ENCODE measurements around the gene SUSD3.

SUSD3 gene

GRCh38 chr9:93035106-93035660 is 23.3 kb upstream of the SUSD3 start:
- H3K27ac ChIP-seq (ENCODE audit: low read length): no peak overlapping the region

GRCh38 chr9:93035821-93036351 is 22.6 kb upstream of the SUSD3 start:
- H3K79me2 ChIP-seq (ENCODE audit: low read length): no peaks in the 10 kb centered on the region
- H3K4me2 ChIP-seq (ENCODE audit: low read length): no peak overlapping the region
- no peaks in the 10 kb centered on the region for H3K27me3 ChIP-seq (ENCODE audit: low read depth, low read length)
- no peak overlapping the region for H3K9ac ChIP-seq (ENCODE audit: low read length)
- no peak overlapping the region for H3K27ac ChIP-seq (ENCODE audit: low read length)
- H3K36me3 ChIP-seq (replicated peaks; ENCODE audit: low read depth, low read length): no peaks in the 10 kb centered on the region
- H3K4me1 ChIP-seq (ENCODE audit: low read length): peaks cover 17% of the 10 kb centered on the region
- no peaks in the 10 kb centered on the region for H3K9me3 ChIP-seq (ENCODE audit: insufficient read depth, low read length)
- no peak overlapping the region for H3K4me3 ChIP-seq (ENCODE audit: low read length)
- no peaks in the 10 kb centered on the region; the same call in 1 of the 2 replicates for H4K20me1 ChIP-seq (ENCODE audit: insufficient read depth, low read length)
- TF ChIP-seq CTCF (IDR thresholded peaks at IDR 0.05; ENCODE audit: low read depth, low read length) (0 out of 2 replicates have a peak, but pooled peaks have one; percentile 17), EZH2phosphoT487 (IDR thresholded peaks at IDR 0.05; ENCODE audit: low read depth) (no peak)
- no peak overlapping the region for H2AFZ ChIP-seq (ENCODE audit: low read depth, low read length)

More at GRCh38 chr9:93035106-93035660, 23.3 kb upstream of the SUSD3 start:
- Histone ChIP-seq H3K9ac (ENCODE audit: low read length) (no peak overlapping the region), H3K4me2 (ENCODE audit: low read length) (no peak overlapping the region), H3K9me3 (ENCODE audit: insufficient read depth, low read length) (no peaks in the 10 kb centered on the region), H3K36me3 (replicated peaks; ENCODE audit: low read depth, low read length) (no peaks in the 10 kb centered on the region), H4K20me1 (ENCODE audit: insufficient read depth, low read length) (no peaks in the 10 kb centered on the region; the same call in 1 of the 2 replicates), H3K4me3 (ENCODE audit: low read length) (no peak overlapping the region), H3K27me3 (ENCODE audit: low read depth, low read length) (no peaks in the 10 kb centered on the region), H2AFZ (ENCODE audit: low read depth, low read length) (no peak overlapping the region), H3K4me1 (ENCODE audit: low read length) (peaks cover 17% of the 10 kb centered on the region), H3K79me2 (ENCODE audit: low read length) (no peaks in the 10 kb centered on the region)
- TF ChIP-seq EZH2phosphoT487 (IDR thresholded peaks at IDR 0.05; ENCODE audit: low read depth) (no peak), CTCF (IDR thresholded peaks at IDR 0.05; ENCODE audit: low read depth, low read length) (no peak)

- H3K9ac ChIP-seq (ENCODE audit: low read length): no peak overlapping the region
- H3K9me3 ChIP-seq (ENCODE audit: insufficient read depth, low read length): no peaks in the 10 kb centered on the region
- H3K79me2 ChIP-seq (ENCODE audit: low read length): no peaks in the 10 kb centered on the region
- H3K36me3 ChIP-seq (replicated peaks; ENCODE audit: low read depth, low read length): no peaks in the 10 kb centered on the region
- no peak for TF ChIP-seq CTCF (IDR thresholded peaks at IDR 0.05; ENCODE audit: low read depth, low read length)
- TF ChIP-seq EZH2phosphoT487 (IDR thresholded peaks at IDR 0.05; ENCODE audit: low read depth): no peak
- peaks cover 17% of the 10 kb centered on the region for H3K4me1 ChIP-seq (ENCODE audit: low read length)
- H3K4me2 ChIP-seq (ENCODE audit: low read length): no peak overlapping the region
- no peaks in the 10 kb centered on the region for H3K27me3 ChIP-seq (ENCODE audit: low read depth, low read length)
- H2AFZ ChIP-seq (ENCODE audit: low read depth, low read length): no peak overlapping the region
- no peak overlapping the region for H3K4me3 ChIP-seq (ENCODE audit: low read length)
- H4K20me1 ChIP-seq (ENCODE audit: insufficient read depth, low read length): no peaks in the 10 kb centered on the region
- no peak overlapping the region for H3K27ac ChIP-seq (ENCODE audit: low read length)
Measured at GRCh38 chr9:93036887-93037475, 21.5 kb upstream of the SUSD3 start.

- no peak overlapping the region for H3K4me3 ChIP-seq (ENCODE audit: low read length)
- no peaks in the 10 kb centered on the region for H3K27me3 ChIP-seq (ENCODE audit: low read depth, low read length)
- H3K9me3 ChIP-seq (ENCODE audit: insufficient read depth, low read length): no peaks in the 10 kb centered on the region
- H3K4me2 ChIP-seq (ENCODE audit: low read length): no peak overlapping the region
- no peaks in the 10 kb centered on the region for H4K20me1 ChIP-seq (ENCODE audit: insufficient read depth, low read length)
- H3K9ac ChIP-seq (ENCODE audit: low read length): no peak overlapping the region
- no peak overlapping the region for H3K27ac ChIP-seq (ENCODE audit: low read length)
- no peak overlapping the region for H2AFZ ChIP-seq (ENCODE audit: low read depth, low read length)
- no peaks in the 10 kb centered on the region for H3K79me2 ChIP-seq (ENCODE audit: low read length)
- H3K4me1 ChIP-seq (ENCODE audit: low read length): peaks cover 17% of the 10 kb centered on the region
- no peak for TF ChIP-seq EZH2phosphoT487 (IDR thresholded peaks at IDR 0.05; ENCODE audit: low read depth)
- no peak for TF ChIP-seq CTCF (IDR thresholded peaks at IDR 0.05; ENCODE audit: low read depth, low read length)
- H3K36me3 ChIP-seq (replicated peaks; ENCODE audit: low read depth, low read length): no peaks in the 10 kb centered on the region
Measured at GRCh38 chr9:93037476-93037971, 21.0 kb upstream of the SUSD3 start.
